Dendritic cell treated with granulocyte-macrophage colony-stimulating factor and Interleukin-4, amounts not matched to agents 40 ng/mL and 50 ng/mL, for 4 days (primary cell): Measurements from ENCODE around the gene CGA.

Experiments used
- H3K27ac Mint-ChIP-seq: one replicate; pipeline ENCODE4 v1.8.0; 2022; ENCODE audit warnings: mild to moderate bottlenecking, mixed read lengths
- H3K27me3 Mint-ChIP-seq: one replicate; pipeline ENCODE4 v1.8.0; 2022; ENCODE audit warnings: mild to moderate bottlenecking, mixed read lengths
- H3K36me3 Mint-ChIP-seq: one replicate; pipeline ENCODE4 v1.8.0; 2022; ENCODE audit warnings: low read depth, mixed read lengths
- H3K4me1 Mint-ChIP-seq: one replicate; pipeline ENCODE4 v1.8.0; 2022; ENCODE audit warnings: low read depth, mixed read lengths
- H3K4me3 Mint-ChIP-seq: one replicate; pipeline ENCODE4 v1.8.0; 2022; ENCODE audit warnings: mild to moderate bottlenecking, moderate library complexity, mixed read lengths
- H3K9me3 Mint-ChIP-seq: one replicate; pipeline ENCODE4 v1.8.0; 2022; ENCODE audit warnings: mixed read lengths
- intact Hi-C: fragments of 100-400 bp; cut with micrococcal nuclease; formaldehyde crosslinking; loops from one replicate; pipeline ENCODE4 v1.15.0; 2022

CGA gene

DNA sequence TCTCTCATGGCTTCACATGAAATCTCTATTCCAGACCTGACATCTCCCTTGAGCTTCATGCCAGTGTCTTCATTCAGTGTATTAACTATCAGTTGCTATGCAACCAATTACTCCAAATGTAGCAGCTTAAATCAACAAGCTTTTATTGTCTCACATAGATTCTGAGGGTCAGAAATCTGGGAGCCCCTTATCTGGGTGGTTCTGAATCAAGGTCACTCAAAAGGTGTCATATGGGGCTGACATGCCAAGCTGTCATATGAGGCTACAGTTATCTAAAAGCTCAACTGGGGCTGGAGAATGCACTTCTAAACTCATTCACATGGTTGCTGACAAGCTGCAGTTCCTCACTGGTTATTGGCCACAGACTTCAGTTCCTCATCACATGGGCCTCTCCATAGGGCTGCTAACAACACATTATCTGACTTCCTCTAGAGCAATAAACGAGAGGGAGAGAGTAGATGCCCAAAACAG is 7.3 kb upstream of the CGA start:
- intact Hi-C loops: no loop called here
- no peaks in the 10 kb centered on the region for H3K4me1 Mint-ChIP-seq
- H3K36me3 Mint-ChIP-seq: no peaks in the 10 kb centered on the region
- H3K4me3 Mint-ChIP-seq: no peak overlapping the region
- no peak overlapping the region for H3K27ac Mint-ChIP-seq
- H3K9me3 Mint-ChIP-seq: no peaks in the 10 kb centered on the region
- no peaks in the 10 kb centered on the region for H3K27me3 Mint-ChIP-seq

- H3K27ac Mint-ChIP-seq: no peak overlapping the region
- H3K4me1 Mint-ChIP-seq: no peaks in the 10 kb centered on the region
- intact Hi-C loops: no loop called here
- H3K9me3 Mint-ChIP-seq: no peaks in the 10 kb centered on the region
- H3K4me3 Mint-ChIP-seq: no peak overlapping the region
- no peaks in the 10 kb centered on the region for H3K36me3 Mint-ChIP-seq
- H3K27me3 Mint-ChIP-seq: no peaks in the 10 kb centered on the region
Observed at GRCh38 chr6:87101067-87101466, 6.2 kb upstream of the CGA start.

- Mint-ChIP-seq H3K4me1 (no peaks in the 10 kb centered on the region), H3K27me3 (no peaks in the 10 kb centered on the region), H3K9me3 (no peaks in the 10 kb centered on the region), H3K4me3 (no peak overlapping the region), H3K27ac (no peak overlapping the region), H3K36me3 (no peaks in the 10 kb centered on the region)
- intact Hi-C loops: no loop called here
Observed at GRCh38 chr6:87100216-87100615, 5.3 kb upstream of the CGA start.

DNA sequence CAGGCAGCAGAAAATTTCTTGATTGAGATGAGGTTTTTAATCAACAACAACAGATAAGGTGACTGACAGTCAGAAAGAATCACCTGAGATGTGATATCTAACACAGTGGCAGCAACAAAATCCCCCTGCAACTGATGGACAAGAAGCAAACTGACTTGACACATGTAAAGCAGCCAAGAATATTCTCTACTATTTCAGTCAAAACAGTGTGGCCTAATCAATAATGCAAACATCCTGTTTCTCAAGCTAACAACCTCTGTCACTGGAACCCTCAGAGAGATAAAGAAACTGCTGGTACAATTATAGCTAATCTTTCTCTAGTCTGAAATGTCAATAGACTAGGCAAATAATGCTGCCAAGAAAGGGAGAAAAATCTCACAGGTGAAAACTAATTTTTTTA is 4.6 kb upstream of the CGA start:
- Mint-ChIP-seq H3K4me1 (no peaks in the 10 kb centered on the region), H3K9me3 (no peaks in the 10 kb centered on the region), H3K36me3 (no peaks in the 10 kb centered on the region), H3K27ac (no peak overlapping the region), H3K4me3 (no peak overlapping the region), H3K27me3 (no peaks in the 10 kb centered on the region)
- intact Hi-C loops: no loop called here

DNA sequence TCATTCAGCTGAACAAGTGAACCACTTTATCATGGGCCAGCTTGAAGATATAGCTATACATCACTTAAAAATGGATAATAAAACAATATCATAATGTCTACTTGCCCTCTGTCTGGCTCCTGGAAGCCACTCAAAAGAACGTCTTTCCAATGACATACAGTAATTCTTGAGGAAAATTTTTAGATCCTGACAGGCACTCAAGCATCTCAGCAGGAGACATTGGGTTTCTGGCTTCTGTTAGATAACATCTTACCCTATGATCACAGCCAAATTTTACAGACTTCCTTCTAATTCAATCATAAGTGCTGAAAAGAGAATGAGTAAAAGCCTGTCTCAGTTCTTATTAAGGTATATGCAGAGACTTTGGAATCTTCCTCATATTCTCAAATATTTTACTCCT is 330 bp downstream of the CGA start:
- Mint-ChIP-seq H3K36me3 (no peaks in the 10 kb centered on the region), H3K4me1 (no peaks in the 10 kb centered on the region), H3K9me3 (no peaks in the 10 kb centered on the region), H3K27me3 (no peaks in the 10 kb centered on the region), H3K4me3 (no peak overlapping the region), H3K27ac (no peak overlapping the region)
- intact Hi-C loops: no loop called here

GRCh38 chr6:87093651-87094050 is 1.3 kb downstream of the CGA start:
- Mint-ChIP-seq H3K4me1 (no peaks in the 10 kb centered on the region), H3K9me3 (no peaks in the 10 kb centered on the region), H3K36me3 (no peaks in the 10 kb centered on the region), H3K27me3 (no peaks in the 10 kb centered on the region), H3K27ac (no peak overlapping the region), H3K4me3 (no peak overlapping the region)
- intact Hi-C loops: no loop called here

GRCh38 chr6:87093199-87093598 is 1.7 kb downstream of the CGA start:
- Mint-ChIP-seq H3K9me3 (no peaks in the 10 kb centered on the region), H3K36me3 (no peaks in the 10 kb centered on the region)
- intact Hi-C loops: no loop called here

GRCh38 chr6:87092435-87092834 is 2.5 kb downstream of the CGA start:
- Mint-ChIP-seq H3K4me1 (no peaks in the 10 kb centered on the region), H3K36me3 (no peaks in the 10 kb centered on the region), H3K27me3 (no peaks in the 10 kb centered on the region), H3K9me3 (no peaks in the 10 kb centered on the region), H3K4me3 (no peak overlapping the region), H3K27ac (no peak overlapping the region)
- intact Hi-C loops: no loop called here

More at GRCh38 chr6:87093199-87093598, 1.7 kb downstream of the CGA start:
- H3K4me3 Mint-ChIP-seq: no peak overlapping the region
- no peak overlapping the region for H3K27ac Mint-ChIP-seq
- H3K4me1 Mint-ChIP-seq: no peaks in the 10 kb centered on the region
- no peaks in the 10 kb centered on the region for H3K27me3 Mint-ChIP-seq

- Mint-ChIP-seq H3K4me1 (no peaks in the 10 kb centered on the region), H3K9me3 (no peaks in the 10 kb centered on the region), H3K4me3 (no peak overlapping the region), H3K27ac (no peak overlapping the region), H3K36me3 (no peaks in the 10 kb centered on the region), H3K27me3 (peaks cover 4% of the 10 kb centered on the region)
- intact Hi-C loops: no loop called here
Observed at GRCh38 chr6:87089135-87089534, 5.8 kb downstream of the CGA start.

DNA sequence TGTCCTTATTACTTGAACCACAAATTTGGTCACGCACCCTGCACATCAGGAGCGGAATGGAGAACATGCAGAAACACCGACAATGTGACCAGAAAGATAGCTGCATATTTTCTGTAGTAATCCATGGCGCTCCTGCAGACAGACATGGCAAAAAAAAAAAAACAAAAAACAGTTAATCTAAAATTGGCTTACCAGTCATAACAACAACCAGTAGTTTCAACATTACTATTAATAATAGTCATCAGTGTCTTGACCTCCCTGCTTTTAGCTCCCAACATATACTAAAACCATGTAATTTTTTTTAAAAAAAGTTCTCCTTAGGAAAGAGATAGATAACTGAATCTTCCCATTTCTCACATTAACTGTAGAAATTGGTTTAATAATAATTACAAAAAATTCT is 6.8 kb downstream of the CGA start:
- intact Hi-C loops: no loop called here
- Mint-ChIP-seq H3K27me3 (peaks cover 4% of the 10 kb centered on the region), H3K27ac (no peak overlapping the region), H3K4me1 (peaks cover 1% of the 10 kb centered on the region), H3K36me3 (no peaks in the 10 kb centered on the region), H3K9me3 (no peaks in the 10 kb centered on the region), H3K4me3 (no peak overlapping the region)

DNA sequence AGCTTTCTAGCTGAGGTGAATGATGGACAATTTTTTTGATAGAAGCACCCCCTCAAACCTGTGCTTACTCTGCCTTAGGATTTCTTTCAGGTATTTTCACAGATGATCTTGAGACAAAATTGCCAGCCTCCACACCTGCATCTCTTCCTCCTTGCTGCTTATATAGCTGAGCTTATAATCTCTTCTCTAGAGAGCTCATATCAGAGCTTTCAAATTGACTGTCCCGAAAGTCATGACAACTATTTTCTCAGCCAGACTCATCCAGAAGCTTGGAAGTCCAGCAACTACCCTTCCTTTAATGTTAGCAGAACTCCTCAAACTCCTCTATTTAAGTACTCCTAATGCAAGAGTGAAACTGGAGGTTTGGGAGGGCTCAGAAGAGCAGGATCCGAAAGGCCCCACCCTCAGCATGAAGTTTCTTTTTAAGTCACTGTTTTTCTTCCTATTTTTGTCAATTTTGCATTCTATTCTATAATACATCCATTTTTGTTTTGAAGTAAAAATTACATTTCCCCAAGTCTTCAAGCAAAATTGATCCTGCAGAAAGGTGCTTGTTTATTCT is 12.7 kb downstream of the CGA start:
- Mint-ChIP-seq H3K4me1 (peaks cover 10% of the 10 kb centered on the region), H3K4me3 (no peak overlapping the region), H3K36me3 (no peaks in the 10 kb centered on the region), H3K27me3 (peaks cover 6% of the 10 kb centered on the region), H3K27ac (no peak overlapping the region), H3K9me3 (no peaks in the 10 kb centered on the region)
- intact Hi-C loops: no loop called here

GRCh38 chr6:87078983-87079616 is 15.8 kb downstream of the CGA start:
- intact Hi-C loops: no loop called here
- H3K9me3 Mint-ChIP-seq: no peaks in the 10 kb centered on the region
- H3K27me3 Mint-ChIP-seq: peaks cover 2% of the 10 kb centered on the region
- H3K4me1 Mint-ChIP-seq: peaks cover 16% of the 10 kb centered on the region
- H3K36me3 Mint-ChIP-seq: no peaks in the 10 kb centered on the region
- H3K4me3 Mint-ChIP-seq: no peak overlapping the region
- H3K27ac Mint-ChIP-seq: no peak overlapping the region

DNA sequence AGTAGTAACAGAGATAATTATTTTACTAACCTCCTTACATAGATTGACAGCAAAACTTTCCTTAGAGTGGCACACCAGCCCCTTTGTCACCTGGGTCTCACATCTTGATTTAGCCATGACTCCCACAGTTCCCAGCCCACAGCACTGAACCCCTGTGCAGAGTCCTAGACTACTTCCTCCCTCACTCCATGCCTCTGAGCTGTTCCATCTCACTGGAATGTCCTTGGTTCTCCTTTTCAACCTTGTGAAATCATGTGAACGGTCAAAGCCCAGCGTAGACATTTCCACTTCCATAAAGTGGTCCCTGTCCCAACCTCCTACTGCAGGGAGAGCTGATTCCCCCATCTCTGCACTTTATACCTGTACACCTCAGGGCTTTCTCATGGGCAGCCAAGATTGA is 19.7 kb downstream of the CGA start:
- Mint-ChIP-seq H3K27me3 (no peaks in the 10 kb centered on the region), H3K4me3 (no peak overlapping the region), H3K36me3 (no peaks in the 10 kb centered on the region), H3K9me3 (no peaks in the 10 kb centered on the region), H3K27ac (no peak overlapping the region), H3K4me1 (peaks cover 6% of the 10 kb centered on the region)
- intact Hi-C loops: no loop called here

DNA sequence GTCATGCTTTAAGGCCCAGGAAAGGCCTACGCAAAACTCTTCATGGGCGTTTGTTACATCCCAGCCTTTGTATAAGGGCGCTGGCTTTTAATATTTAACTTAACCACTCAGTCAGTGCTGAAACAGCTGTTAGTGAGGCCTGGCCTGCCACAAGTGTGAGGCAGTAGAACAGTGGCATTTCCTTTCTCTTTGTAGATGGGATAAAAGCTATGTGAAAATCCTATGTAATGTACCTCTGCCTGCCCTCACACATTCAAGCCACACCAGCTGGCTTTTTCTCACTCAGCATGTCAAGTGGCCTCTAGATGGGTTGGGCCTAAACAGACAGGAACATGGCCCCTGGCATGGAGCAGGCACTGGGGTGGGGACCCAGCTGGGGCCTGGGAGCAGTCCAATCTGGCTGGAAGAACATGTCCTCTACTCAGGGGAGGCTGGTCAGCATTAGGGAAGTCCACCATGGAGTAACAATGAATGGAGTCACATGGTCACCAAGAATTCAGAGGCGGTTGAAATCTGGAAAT is 20.7 kb downstream of the CGA start:
- Mint-ChIP-seq H3K36me3 (no peaks in the 10 kb centered on the region), H3K4me3 (no peak overlapping the region), H3K27me3 (no peaks in the 10 kb centered on the region), H3K27ac (no peak overlapping the region), H3K4me1 (peaks cover 6% of the 10 kb centered on the region), H3K9me3 (no peaks in the 10 kb centered on the region)
- intact Hi-C loops: no loop called here

GRCh38 chr6:87071683-87072082 is 23.2 kb downstream of the CGA start:
- no peak overlapping the region for H3K4me3 Mint-ChIP-seq
- no peaks in the 10 kb centered on the region for H3K9me3 Mint-ChIP-seq
- peaks cover 9% of the 10 kb centered on the region for H3K4me1 Mint-ChIP-seq
- no peak overlapping the region for H3K27ac Mint-ChIP-seq
- no peaks in the 10 kb centered on the region for H3K36me3 Mint-ChIP-seq
- intact Hi-C loops: no loop called here
- peaks cover 1% of the 10 kb centered on the region for H3K27me3 Mint-ChIP-seq
